Keratinocyte (primary cell): ENCODE results near the gene PPFIA3. TPM values are rescaled to one million over a fixed set of nuclear protein-coding genes. Genes with fewer than 3 reads are reported as not detected.

Experiments used
- DNase-seq: peaks from one replicate; pipeline ENCODE4 v3.0.0-alpha.2; 2011; ENCODE audit warnings: low read depth, missing footprints, low spot score
- FAIRE-seq: peaks from 2 replicates; lab custom pipeline; 2011; peaks lifted over from hg19 to GRCh38; lab: Jason Lieb, UNC
- H2AFZ ChIP-seq: 2 replicates; pipeline ENCODE4 v1.6.0; 2012; ENCODE audit warnings: low read length, control low read depth, inconsistent platforms; ENCODE audit not compliant: control insufficient read depth
- H3K27ac ChIP-seq: 2 replicates; pipeline ENCODE4 v1.5.1; 2011; ENCODE audit warnings: low read length; ENCODE audit not compliant: control insufficient read depth, insufficient read depth
- H3K27me3 ChIP-seq: 3 replicates; pipeline ENCODE4 v1.6.0; 2011; ENCODE audit warnings: low read length; ENCODE audit not compliant: control insufficient read depth, insufficient read depth; ENCODE audit errors: extremely low read depth
- H3K36me3 ChIP-seq, 2 experiments: 2 replicates in 1 of 2; 3 replicates in 1 of 2; pipeline ENCODE4 v1.5.1; 2011; ENCODE audit warnings: low read length in 2 of 2, mild to moderate bottlenecking in 1 of 2; ENCODE audit not compliant: control insufficient read depth in 2 of 2, insufficient read depth in 2 of 2; ENCODE audit errors: extremely low read depth in 1 of 2
- H3K4me1 ChIP-seq: 3 replicates; pipeline ENCODE4 v1.5.1; 2011; ENCODE audit warnings: low read length; ENCODE audit not compliant: control insufficient read depth, insufficient read depth; ENCODE audit errors: extremely low read depth
- H3K4me2 ChIP-seq: 3 replicates; pipeline ENCODE4 v1.6.0; 2011; ENCODE audit warnings: low read depth, low read length; ENCODE audit not compliant: control insufficient read depth, insufficient read depth; ENCODE audit errors: extremely low read depth
- H3K4me3 ChIP-seq, 3 experiments: fragments of 200-600 bp in 1 of 3; sonication (generic) in 1 of 3; 2 replicates in 2 of 3; 3 replicates in 1 of 3; pipeline ENCODE4 v1.5.1; 2011 to 2016; ENCODE audit warnings: low read length in 3 of 3, mild to moderate bottlenecking in 3 of 3, control low read depth in 2 of 3, inconsistent platforms in 1 of 3, low read depth in 1 of 3, mixed read lengths in 1 of 3, mixed run types in 1 of 3, moderate library complexity in 1 of 3; ENCODE audit not compliant: control insufficient read depth in 2 of 3, insufficient read depth in 2 of 3; ENCODE audit errors: extremely low read depth in 1 of 3
- H3K79me2 ChIP-seq: 2 replicates; pipeline ENCODE4 v1.6.0; 2012; ENCODE audit warnings: low read length; ENCODE audit not compliant: control insufficient read depth, insufficient read depth
- H3K9ac ChIP-seq: 3 replicates; pipeline ENCODE4 v1.6.0; 2011; ENCODE audit warnings: low read length; ENCODE audit not compliant: control insufficient read depth, insufficient read depth; ENCODE audit errors: extremely low read depth
- H3K9me1 ChIP-seq: 3 replicates; pipeline ENCODE4 v1.6.0; 2011; ENCODE audit warnings: low read length; ENCODE audit not compliant: control insufficient read depth, insufficient read depth; ENCODE audit errors: extremely low read depth
- H3K9me3 ChIP-seq: 2 replicates; pipeline ENCODE4 v1.5.1; 2012; ENCODE audit warnings: low read depth, low read length; ENCODE audit not compliant: control insufficient read depth
- H4K20me1 ChIP-seq: 3 replicates; pipeline ENCODE4 v1.6.0; 2011; ENCODE audit warnings: low read length; ENCODE audit not compliant: control insufficient read depth, insufficient read depth; ENCODE audit errors: extremely low read depth
- EZH2 ChIP-seq: IDR thresholded peaks from one replicate; pipeline ENCODE4 v1.6.1; 2012; ENCODE audit warnings: inconsistent platforms, mild to moderate bottlenecking, low read length, moderate library complexity
- dilution Hi-C: fragments of 300-500 bp; cut with MboI; formaldehyde crosslinking; loops from one replicate; pipeline ENCODE4 v1.7.0; 2020; ENCODE audit warnings: low sequenced_read_pairs; ENCODE audit not compliant: extremely low pct_ligation_motif_present
- polyA plus RNA-seq, 5 experiments: library from polyadenylated mRNA; depleted of rRNA in 3 of 5; stranded (reverse) in 3 of 5; stranded (forward) in 1 of 5; unstranded in 1 of 5; fragments of >200 nt; gene quantifications; 1 replicate in 1 of 5; 2 replicates in 3 of 5; 3 replicates in 1 of 5; pipeline versions ENCODE4 v1.2.1 to v1.2.3, GENCODE V29; 2011 to 2012; ENCODE audit warnings: missing spikeins in 2 of 5, low read depth in 1 of 5, low replicate concordance in 1 of 5
- TF ChIP-seq, protein P1 (sequence below), 3 experiments: IDR thresholded peaks in 1 of 3; conservative IDR thresholded peaks in 1 of 3; optimal IDR thresholded peaks in 1 of 3; 2 replicates in 2 of 3; 3 replicates in 1 of 3; pipeline versions ENCODE3 to v1.5.1; 2011; ENCODE audit warnings: low read length in 3 of 3, mild to moderate bottlenecking in 3 of 3, moderate library complexity in 2 of 3, control low read depth in 1 of 3, inconsistent platforms in 1 of 3; ENCODE audit not compliant: insufficient read depth in 2 of 3; ENCODE audit errors: extremely low read depth in 1 of 3

Gene PPFIA3
- polyA plus RNA-seq, 1 donor (not counting 4 experiments of a cell fraction or from before 2014, with no cell fraction given), result 3.0 TPM

DNA sequence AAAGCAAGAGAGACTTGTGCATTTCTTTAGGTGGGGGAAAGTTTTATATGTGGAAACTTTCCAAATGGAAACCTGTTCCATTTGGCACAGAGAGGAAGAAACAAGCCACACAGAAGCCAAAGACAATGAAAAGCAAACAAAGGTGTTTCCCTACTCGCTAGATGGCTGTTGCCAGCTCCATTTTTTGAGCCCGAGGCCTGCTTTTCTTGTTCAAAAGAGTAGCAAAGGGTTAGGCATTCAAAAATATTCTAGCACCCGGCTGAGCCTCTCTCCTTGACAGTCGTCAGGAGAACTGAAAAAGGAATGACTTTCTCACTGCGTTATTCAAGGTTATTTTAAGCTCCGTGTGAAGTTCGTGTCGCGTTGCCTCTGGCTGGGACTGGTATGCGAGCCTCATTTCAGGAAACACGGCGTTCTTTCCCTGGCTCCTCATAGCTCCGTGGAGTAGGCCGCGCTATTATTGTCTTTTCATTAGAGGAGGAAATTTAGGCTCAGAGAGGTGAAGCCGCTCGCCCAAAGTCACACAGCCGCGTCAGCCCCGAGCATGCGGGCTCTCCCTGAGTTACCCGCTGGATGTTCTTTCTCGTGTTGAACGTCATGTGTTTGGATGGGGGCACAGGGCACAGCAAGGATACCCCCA, 45.9 kb downstream of the PPFIA3 start:
- H3K4me3 ChIP-seq, result no peak overlapping the region
- no peaks in the 10 kb centered on the region for H3K4me1 ChIP-seq
- peaks cover 0 to 18% of the 10 kb centered on the region in 2 experiments for H3K36me3 ChIP-seq
- dilution Hi-C loops, result no loop called here
- no peak overlapping the region for H3K4me2 ChIP-seq
- no peaks in the 10 kb centered on the region for H3K27me3 ChIP-seq
- no peaks in the 10 kb centered on the region for H3K9me1 ChIP-seq
- H3K9me3 ChIP-seq, result no peaks in the 10 kb centered on the region
- DNase-seq (no peak), FAIRE-seq (no peak)
- H3K79me2 ChIP-seq, result no peaks in the 10 kb centered on the region
- no peak overlapping the region for H3K27ac ChIP-seq
- H2AFZ ChIP-seq, result no peak overlapping the region
- peaks cover 3% of the 10 kb centered on the region for H4K20me1 ChIP-seq
- H3K9ac ChIP-seq, result no peak overlapping the region
- TF ChIP-seq, protein P1, sequence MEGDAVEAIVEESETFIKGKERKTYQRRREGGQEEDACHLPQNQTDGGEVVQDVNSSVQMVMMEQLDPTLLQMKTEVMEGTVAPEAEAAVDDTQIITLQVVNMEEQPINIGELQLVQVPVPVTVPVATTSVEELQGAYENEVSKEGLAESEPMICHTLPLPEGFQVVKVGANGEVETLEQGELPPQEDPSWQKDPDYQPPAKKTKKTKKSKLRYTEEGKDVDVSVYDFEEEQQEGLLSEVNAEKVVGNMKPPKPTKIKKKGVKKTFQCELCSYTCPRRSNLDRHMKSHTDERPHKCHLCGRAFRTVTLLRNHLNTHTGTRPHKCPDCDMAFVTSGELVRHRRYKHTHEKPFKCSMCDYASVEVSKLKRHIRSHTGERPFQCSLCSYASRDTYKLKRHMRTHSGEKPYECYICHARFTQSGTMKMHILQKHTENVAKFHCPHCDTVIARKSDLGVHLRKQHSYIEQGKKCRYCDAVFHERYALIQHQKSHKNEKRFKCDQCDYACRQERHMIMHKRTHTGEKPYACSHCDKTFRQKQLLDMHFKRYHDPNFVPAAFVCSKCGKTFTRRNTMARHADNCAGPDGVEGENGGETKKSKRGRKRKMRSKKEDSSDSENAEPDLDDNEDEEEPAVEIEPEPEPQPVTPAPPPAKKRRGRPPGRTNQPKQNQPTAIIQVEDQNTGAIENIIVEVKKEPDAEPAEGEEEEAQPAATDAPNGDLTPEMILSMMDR (optimal IDR thresholded peaks at IDR 0.05 in 1 of 3, IDR thresholded peaks at IDR 0.05 in 1 of 3, conservative IDR thresholded peaks at IDR 0.05 in 1 of 3; ENCODE audit: extremely low read depth in 1 of 3, insufficient read depth in 2 of 3, low read length in 3 of 3), result no peak
- TF ChIP-seq EZH2, result no peak

DNA sequence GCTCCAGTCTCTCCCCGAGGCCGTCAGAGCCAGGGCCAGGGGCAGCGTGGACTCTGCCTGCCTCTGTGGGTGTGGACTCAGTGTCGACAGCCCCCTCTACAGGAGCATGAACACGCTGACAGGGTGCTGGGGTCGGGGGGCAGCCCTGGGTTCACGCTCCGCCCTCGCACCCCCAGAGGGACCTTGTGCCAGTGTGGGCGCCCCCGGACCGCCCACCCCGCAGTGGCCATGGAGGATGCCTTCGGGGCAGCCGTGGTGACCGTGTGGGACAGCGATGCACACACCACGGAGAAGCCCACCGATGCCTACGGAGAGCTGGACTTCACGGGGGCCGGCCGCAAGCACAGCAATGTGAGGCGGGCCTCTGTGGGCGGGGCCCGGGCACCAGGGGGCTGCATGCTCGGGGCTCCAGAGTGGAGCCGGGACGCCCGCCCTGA, 46.5 kb downstream of the PPFIA3 start:
- Histone ChIP-seq H3K4me2 (no peak overlapping the region), H3K4me3 (no peak overlapping the region), H4K20me1 (peaks cover 3% of the 10 kb centered on the region), H3K36me3 (peaks cover 0 to 21% of the 10 kb centered on the region in 2 experiments), H3K27me3 (no peaks in the 10 kb centered on the region), H3K9me1 (no peaks in the 10 kb centered on the region), H3K27ac (no peak overlapping the region), H2AFZ (no peak overlapping the region), H3K9me3 (no peaks in the 10 kb centered on the region), H3K4me1 (no peaks in the 10 kb centered on the region), H3K79me2 (no peaks in the 10 kb centered on the region), H3K9ac (no peak overlapping the region)
- no peak for DNase-seq
- TF ChIP-seq EZH2, result no peak
- TF ChIP-seq, protein P1 (optimal IDR thresholded peaks at IDR 0.05 in 1 of 3, IDR thresholded peaks at IDR 0.05 in 1 of 3, conservative IDR thresholded peaks at IDR 0.05 in 1 of 3; ENCODE audit: extremely low read depth in 1 of 3, insufficient read depth in 2 of 3, low read length in 3 of 3), result no peak
- dilution Hi-C loops, result no loop called here
- no peak for FAIRE-seq
